Stimulated activated CD8-positive, alpha-beta memory T cell treated with anti-CD3 and anti-CD28 coated beads, Interleukin-7, amount 100 ng/mL, for 24 hours (primary cell): ENCODE results near the gene RAB5A.
"Not testable (repeated sequence)": the region's sequence is repeated elsewhere in the genome, so short reads cannot be mapped to it uniquely, and the experiment has no call there.

ENCODE experiments used
- DNase-seq: peaks from one replicate; pipeline ENCODE4 v3.0.0-alpha.2; 2020; ENCODE audit warnings: low read depth

Gene RAB5A

GRCh38 chr3:20028905-20029331 lies 82.0 kb downstream of the RAB5A start:
- DNase-seq, result no peak

- DNase-seq, result not testable (repeated sequence)
Measured at GRCh38 chr3:20031939-20032338, 85.0 kb downstream of the RAB5A start.
